ENCODE data around the gene UNKL.

DNA sequence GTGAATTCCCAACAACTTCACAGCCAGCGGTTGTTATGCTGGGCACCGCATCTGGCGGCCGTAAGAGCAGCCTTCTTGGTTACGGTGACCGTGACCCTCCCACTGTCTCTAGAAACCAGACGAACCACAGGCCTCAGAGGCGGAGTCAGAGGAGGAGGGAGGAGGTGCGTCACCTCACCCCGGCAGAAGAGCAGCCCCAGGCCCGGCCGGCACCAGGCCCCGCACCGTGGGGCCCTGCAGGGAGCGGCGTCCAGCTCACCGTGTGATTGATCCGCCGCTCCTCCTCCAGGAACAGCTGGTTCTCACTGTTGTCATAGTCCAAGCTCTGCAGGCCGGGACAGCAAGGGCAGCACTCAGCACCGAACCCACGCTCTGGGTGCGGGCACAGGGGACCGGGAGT lies 46.6 kb upstream of the UNKL start:
- TF ChIP-seq CTCF (IDR thresholded peaks at IDR 0.05): no peak
- TF ChIP-seq EZH2phosphoT487 (IDR thresholded peaks at IDR 0.05): no peak
- TF ChIP-seq EZH2 (IDR thresholded peaks at IDR 0.05): no peak

Measured in neural progenitor cell (in vitro differentiated cells).